ENCODE measurements around the gene TAPT1. TPM values are rescaled to one million over a fixed set of nuclear protein-coding genes. Genes with fewer than 3 reads are reported as not detected.

TAPT1 gene
- polyA plus RNA-seq, 1 of the 3 experiments (the other 2 are of a cell fraction): 6.2 TPM

- CTCF ChIA-PET: no interaction called here
- no peak overlapping the region for H3K4me2 ChIP-seq
- H4K20me1 ChIP-seq (ENCODE audit: insufficient read depth): no peaks in the 10 kb centered on the region
These were observed 3.3 kb upstream of the TAPT1 start for GRCh38 chr4:16229604-16230003.

GRCh38 chr4:16227462-16227868 is 1.2 kb upstream of the TAPT1 start:
- 22% methylated on average over 20 of the region's 20 CpGs for WGBS (ENCODE audit: low lambda C conversion rate)
- Histone ChIP-seq H3K9me3 (no peaks in the 10 kb centered on the region), H3K36me3 (replicated peaks in 1 of 2; ENCODE audit: control insufficient read depth in 1 of 2, insufficient read depth in 2 of 2, low read length in 1 of 2) (peaks cover 0 to 11% of the 10 kb centered on the region in 2 experiments), H3K4me2 (peak overlapping the region; percentile 97), H2AFZ (ENCODE audit: low read depth) (peak overlapping the region; percentile 75; the same call in 1 of the 2 replicates), H3F3A (replicated peaks; ENCODE audit: insufficient read depth) (peaks cover 14% of the 10 kb centered on the region), H3K4me3 (ENCODE audit: low read depth in 2 of 2, low read length in 1 of 2) (peak overlapping the region; percentile 83 to 89), H3K79me2 (ENCODE audit: insufficient read depth) (peaks cover 46% of the 10 kb centered on the region), H3K27me3 (ENCODE audit: insufficient read depth) (no peaks in the 10 kb centered on the region), H3K9ac (peak overlapping the region; percentile 87), H3K27ac (ENCODE audit: low read depth in 2 of 2, low read length in 1 of 2) (peak overlapping the region in 1 of 2 experiments; percentile 73; a peak in 3 of 4 replicates), H3K4me1 (ENCODE audit: control insufficient read depth in 1 of 2, insufficient read depth in 2 of 2, low read depth in 1 of 2, low read length in 1 of 2) (peaks cover 15 to 24% of the 10 kb centered on the region in 2 experiments; a peak in 3 of 4 replicates), H4K20me1 (ENCODE audit: insufficient read depth) (no peaks in the 10 kb centered on the region), H3K9me2 (no peaks in the 10 kb centered on the region)
- ChIA-PET POLR2A (interaction anchor here (0.9 kb wide), 1 partner anchor 490 kb away, joined by 3 read pairs; no protein-coding TSS in a partner anchor), CTCF (interaction anchor here (1.0 to 1.5 kb wide), 3 partner anchors 37 to 422 kb away, joined by 3 to 4 read pairs (median 3); no protein-coding TSS in a partner anchor)
- peak; percentile 17 for DNase-seq
- TF ChIP-seq, protein P1, sequence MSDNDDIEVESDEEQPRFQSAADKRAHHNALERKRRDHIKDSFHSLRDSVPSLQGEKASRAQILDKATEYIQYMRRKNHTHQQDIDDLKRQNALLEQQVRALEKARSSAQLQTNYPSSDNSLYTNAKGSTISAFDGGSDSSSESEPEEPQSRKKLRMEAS (IDR thresholded peaks at IDR 0.05; ENCODE audit: low read depth): no peak
- TF ChIP-seq NFIC (IDR thresholded peaks at IDR 0.05; ENCODE audit: borderline replicate concordance): no peak
- TF ChIP-seq, protein P2, sequence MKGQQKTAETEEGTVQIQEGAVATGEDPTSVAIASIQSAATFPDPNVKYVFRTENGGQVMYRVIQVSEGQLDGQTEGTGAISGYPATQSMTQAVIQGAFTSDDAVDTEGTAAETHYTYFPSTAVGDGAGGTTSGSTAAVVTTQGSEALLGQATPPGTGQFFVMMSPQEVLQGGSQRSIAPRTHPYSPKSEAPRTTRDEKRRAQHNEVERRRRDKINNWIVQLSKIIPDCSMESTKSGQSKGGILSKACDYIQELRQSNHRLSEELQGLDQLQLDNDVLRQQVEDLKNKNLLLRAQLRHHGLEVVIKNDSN (IDR thresholded peaks at IDR 0.05; ENCODE audit: borderline replicate concordance, low read depth): no peak
- TF ChIP-seq TCF12 (IDR thresholded peaks at IDR 0.05): no peak
- TF ChIP-seq RCOR1 (IDR thresholded peaks at IDR 0.05; ENCODE audit: low read length): no peak
- TF ChIP-seq YY1 (IDR thresholded peaks at IDR 0.05; ENCODE audit: low read depth): no peak
- no peak for TF ChIP-seq REST (IDR thresholded peaks at IDR 0.05; ENCODE audit: low read depth, low read length)
- no peak for TF ChIP-seq JUND (IDR thresholded peaks at IDR 0.05)
- no peak for TF ChIP-seq TEAD4 (IDR thresholded peaks at IDR 0.05; ENCODE audit: borderline replicate concordance, insufficient read depth)
- no peak for TF ChIP-seq FOXJ3 (CRISPR knock-in tag; IDR thresholded peaks at IDR 0.05)
- no peak for TF ChIP-seq POLR2AphosphoS5 (IDR thresholded peaks at IDR 0.05; ENCODE audit: low read depth, low read length)
- no peak for TF ChIP-seq EZH2phosphoT487 (IDR thresholded peaks at IDR 0.05; ENCODE audit: borderline replicate concordance, low read depth)
- TF ChIP-seq ELF1 (IDR thresholded peaks at IDR 0.05): no peak
- TF ChIP-seq PBX3 (IDR thresholded peaks at IDR 0.05): no peak
- TF ChIP-seq EP300 (IDR thresholded peaks at IDR 0.05; ENCODE audit: borderline replicate concordance in 1 of 2, low read depth in 1 of 2, low read length in 1 of 2): no peak
- TF ChIP-seq SMC3 (IDR thresholded peaks at IDR 0.05; ENCODE audit: low read depth, low read length): no peak
- no peak for TF ChIP-seq ZBTB33 (IDR thresholded peaks at IDR 0.05; ENCODE audit: borderline replicate concordance, low read depth)
- TF ChIP-seq GATA2 (CRISPR knock-in tag; IDR thresholded peaks at IDR 0.05): no peak

More at GRCh38 chr4:16229604-16230003, 3.3 kb upstream of the TAPT1 start:
- Histone ChIP-seq H3F3A (replicated peaks; ENCODE audit: insufficient read depth) (peaks cover 14% of the 10 kb centered on the region), H3K9me3 (no peaks in the 10 kb centered on the region), H3K27me3 (ENCODE audit: insufficient read depth) (no peaks in the 10 kb centered on the region), H3K79me2 (ENCODE audit: insufficient read depth) (peaks cover 25% of the 10 kb centered on the region), H3K36me3 (replicated peaks in 1 of 2; ENCODE audit: control insufficient read depth in 1 of 2, insufficient read depth in 2 of 2, low read length in 1 of 2) (peaks cover 0 to 11% of the 10 kb centered on the region in 2 experiments), H3K4me3 (ENCODE audit: low read depth in 2 of 2, low read length in 1 of 2) (no peak overlapping the region), H3K9ac (no peak overlapping the region), H3K27ac (ENCODE audit: low read depth in 2 of 2, low read length in 1 of 2) (no peak overlapping the region), H3K9me2 (no peaks in the 10 kb centered on the region), H3K4me1 (ENCODE audit: control insufficient read depth in 1 of 2, insufficient read depth in 2 of 2, low read depth in 1 of 2, low read length in 1 of 2) (peaks cover 7 to 20% of the 10 kb centered on the region in 2 experiments; a peak in 3 of 4 replicates), H2AFZ (ENCODE audit: low read depth) (no peak overlapping the region)
- DNase-seq: no peak
- no peak for TF ChIP-seq MEF2A (IDR thresholded peaks at IDR 0.05; ENCODE audit: borderline replicate concordance, low read depth)
- TF ChIP-seq, protein P1 (IDR thresholded peaks at IDR 0.05; ENCODE audit: low read depth): no peak
- TF ChIP-seq RFX5 (IDR thresholded peaks at IDR 0.05; ENCODE audit: low read length): no peak
- no peak for TF ChIP-seq FOXJ3 (CRISPR knock-in tag; IDR thresholded peaks at IDR 0.05)
- 98% methylated on average over 2 of the region's 2 CpGs for WGBS (ENCODE audit: low lambda C conversion rate)
- POLR2A ChIA-PET: no interaction called here
